ENCODE results near the gene DNAJC6.
"Not testable (repeated sequence)": the region's sequence is repeated elsewhere in the genome, so short reads cannot be mapped to it uniquely, and the experiment has no call there.

The DNAJC6 gene

DNA sequence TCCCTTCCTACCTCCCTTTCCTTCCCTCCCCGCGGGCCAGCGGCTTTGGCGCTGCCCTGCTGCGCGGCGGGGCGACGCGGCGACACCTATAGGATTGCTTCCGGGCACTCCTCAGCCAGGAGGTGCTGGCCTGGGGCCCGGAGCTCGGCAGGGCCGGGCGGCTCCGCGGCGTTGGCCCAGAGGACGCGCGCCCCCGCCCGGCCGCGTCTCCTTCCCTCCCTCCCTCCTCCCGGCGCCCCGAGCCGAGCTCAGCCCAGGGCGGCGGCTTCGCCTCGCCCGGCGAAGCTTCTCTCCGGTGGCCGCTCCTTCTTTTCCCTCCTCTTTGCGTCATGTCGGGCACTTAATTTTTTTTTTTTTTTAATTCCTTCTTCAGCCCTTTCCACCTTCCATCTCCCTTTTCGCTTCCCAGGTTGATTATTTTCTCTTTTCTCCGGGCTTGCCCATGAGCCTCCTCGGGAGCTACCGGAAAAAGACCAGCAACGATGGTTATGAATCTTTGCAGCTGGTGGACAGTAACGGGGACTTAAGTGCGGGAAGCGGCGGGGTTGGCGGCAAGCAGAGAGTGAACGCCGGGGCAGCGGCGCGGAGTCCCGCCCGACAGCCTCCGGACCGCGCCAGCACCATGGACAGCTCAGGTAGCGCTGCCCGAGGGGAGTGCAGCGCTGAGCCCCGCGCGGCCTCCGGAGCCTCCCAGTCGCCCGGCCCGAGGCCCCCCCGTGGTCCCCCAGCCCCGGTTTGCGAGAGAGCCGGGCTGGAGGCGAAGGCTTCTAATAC lies at the start of gene DNAJC6:
TSS of gene DNAJC6 (plus strand) at position 240 of the 774 bp plus-strand sequence. CDS start at position 443, 203 bp downstream.
- peak; percentile 78 for DNase-seq

GRCh38 chr1:65259816-65260215 lies 49.5 kb upstream of the DNAJC6 start:
- no peak for DNase-seq

GRCh38 chr1:65260851-65261473 lies 48.4 kb upstream of the DNAJC6 start:
- no peak for DNase-seq

- no peak for DNase-seq
Measured at GRCh38 chr1:65263286-65263685, 46.1 kb upstream of the DNAJC6 start.

DNA sequence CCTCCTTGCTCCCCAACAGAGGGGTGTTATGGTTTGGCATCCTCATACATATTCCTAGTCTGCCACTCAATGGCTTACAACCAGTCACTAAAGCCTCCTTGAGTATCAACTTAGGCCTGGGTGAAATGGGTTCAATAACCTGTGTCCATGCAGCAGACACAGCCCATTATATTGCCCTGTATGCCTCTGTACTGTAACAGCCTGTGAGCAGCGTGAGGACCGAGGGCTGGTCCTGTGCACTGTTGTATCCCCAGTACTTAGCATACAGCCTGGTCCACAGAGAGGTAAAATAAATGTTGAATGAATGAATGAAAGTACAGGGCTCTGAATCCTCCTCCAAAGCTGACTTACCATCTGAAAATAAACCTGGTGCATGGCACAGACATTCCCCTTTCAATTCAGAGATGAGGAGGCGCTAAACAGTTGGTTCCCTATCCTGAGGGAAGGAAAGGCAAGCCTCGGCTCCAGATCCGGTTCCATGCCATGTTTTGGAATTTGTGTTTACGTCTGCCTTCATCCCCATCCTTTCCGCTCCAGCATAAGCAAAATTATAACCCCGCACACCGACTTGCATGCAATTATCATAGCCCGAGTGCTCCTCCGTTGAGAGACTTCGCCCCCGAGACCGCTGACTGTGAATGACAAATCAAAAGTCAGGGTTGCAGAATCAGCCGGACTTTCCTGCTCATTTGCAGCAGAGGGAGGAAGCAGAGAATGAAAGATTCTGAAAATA lies 45.0 kb upstream of the DNAJC6 start:
- DNase-seq, result peak; percentile 26

- no peak for DNase-seq
Measured at GRCh38 chr1:65265296-65265650, 44.1 kb upstream of the DNAJC6 start.

DNA sequence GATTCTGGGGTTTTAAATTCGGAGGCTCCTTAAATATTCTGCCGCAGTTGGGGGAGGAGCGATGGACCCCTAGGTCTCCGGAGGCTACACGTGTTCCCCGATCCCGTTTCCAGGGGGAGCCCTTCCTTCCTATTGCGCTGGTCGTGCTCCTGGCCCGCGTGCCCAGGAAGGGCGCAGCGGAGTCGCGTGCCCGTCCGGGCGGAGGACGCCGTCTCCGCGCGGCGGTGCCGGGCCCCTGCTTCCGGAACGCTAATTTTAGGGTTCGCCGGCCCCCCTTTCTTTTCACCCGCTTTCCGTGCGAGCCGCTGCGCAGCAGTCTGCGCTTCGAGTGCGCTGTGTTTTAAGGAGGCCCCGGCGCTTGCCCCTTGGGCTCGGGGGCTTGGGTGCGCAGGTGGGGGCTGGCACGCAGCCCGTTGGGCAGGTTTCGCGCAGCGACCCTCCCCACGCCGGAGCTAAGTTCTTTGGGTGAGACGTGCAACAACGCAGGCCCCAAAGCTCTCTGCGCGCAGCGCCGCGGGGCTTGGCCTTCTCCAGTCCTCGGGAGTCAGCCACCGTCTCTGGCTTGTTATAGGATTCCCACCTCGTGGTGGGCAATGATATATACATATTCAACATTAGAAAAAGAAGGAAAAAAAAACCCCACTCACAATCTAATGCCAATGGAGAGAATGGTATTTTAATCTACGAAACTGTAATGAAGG lies 43.5 kb upstream of the DNAJC6 start:
- DNase-seq, result peak; percentile 46

- DNase-seq, result no peak
Measured at GRCh38 chr1:65266476-65266875, 42.9 kb upstream of the DNAJC6 start.

- no peak for DNase-seq
Measured at GRCh38 chr1:65267271-65267670, 42.1 kb upstream of the DNAJC6 start.

GRCh38 chr1:65267683-65268082 lies 41.7 kb upstream of the DNAJC6 start:
- DNase-seq, result no peak

DNA sequence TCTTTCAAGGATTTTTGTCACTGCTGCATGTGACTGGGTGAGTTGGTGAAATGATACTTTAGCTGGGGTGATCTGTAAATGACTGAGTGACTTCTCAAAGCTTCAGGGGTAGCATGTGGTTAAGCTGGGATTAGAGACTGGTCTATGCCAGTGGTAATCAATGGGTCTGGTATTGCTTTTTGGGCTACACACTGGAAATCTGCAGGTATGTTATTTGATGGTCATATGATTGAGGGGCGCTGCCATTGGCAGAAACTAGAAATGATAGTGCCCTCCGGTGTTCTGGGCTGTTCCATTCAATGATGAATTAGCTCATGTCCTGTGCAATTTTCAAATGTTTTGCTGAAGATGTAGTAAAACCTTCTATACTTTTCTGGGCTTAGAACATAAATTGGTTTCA lies 39.7 kb upstream of the DNAJC6 start:
- DNase-seq, result no peak

- no peak for DNase-seq
Measured at GRCh38 chr1:65276197-65276939, 33.0 kb upstream of the DNAJC6 start.

GRCh38 chr1:65277605-65278347 lies 31.6 kb upstream of the DNAJC6 start:
- no peak for DNase-seq

DNA sequence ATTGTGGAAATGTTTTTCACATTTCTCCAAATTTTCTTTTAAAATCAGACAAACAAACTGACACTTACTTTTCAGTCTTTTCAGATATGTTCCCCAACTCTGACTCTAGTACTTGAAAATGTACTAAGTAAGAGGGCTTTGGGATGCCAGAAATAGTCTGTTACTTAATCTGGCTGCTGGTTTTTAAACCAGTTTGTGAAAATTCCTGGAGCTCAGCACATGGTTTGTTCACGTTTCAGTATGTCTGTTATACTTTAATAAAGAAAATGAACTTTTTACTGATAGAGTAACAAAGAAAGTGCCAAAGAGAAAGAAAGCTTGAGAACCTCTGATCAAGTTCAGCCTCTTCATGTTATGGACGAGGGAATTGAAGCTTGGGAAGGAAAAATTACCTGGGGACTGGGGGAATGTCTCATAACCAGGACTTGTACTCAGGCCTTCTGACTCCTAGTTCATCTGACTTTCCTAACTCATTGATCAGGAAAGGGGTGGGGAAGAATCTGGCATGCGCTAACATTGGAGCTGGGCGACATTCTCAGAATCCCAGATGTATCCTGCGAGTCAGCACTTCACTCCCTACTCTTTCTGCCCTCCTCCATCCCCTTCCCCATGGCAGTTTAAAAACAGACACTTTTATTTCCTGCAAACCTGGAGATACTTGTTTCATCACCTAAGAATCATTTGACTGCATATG lies 30.8 kb upstream of the DNAJC6 start:
- no peak for DNase-seq

DNA sequence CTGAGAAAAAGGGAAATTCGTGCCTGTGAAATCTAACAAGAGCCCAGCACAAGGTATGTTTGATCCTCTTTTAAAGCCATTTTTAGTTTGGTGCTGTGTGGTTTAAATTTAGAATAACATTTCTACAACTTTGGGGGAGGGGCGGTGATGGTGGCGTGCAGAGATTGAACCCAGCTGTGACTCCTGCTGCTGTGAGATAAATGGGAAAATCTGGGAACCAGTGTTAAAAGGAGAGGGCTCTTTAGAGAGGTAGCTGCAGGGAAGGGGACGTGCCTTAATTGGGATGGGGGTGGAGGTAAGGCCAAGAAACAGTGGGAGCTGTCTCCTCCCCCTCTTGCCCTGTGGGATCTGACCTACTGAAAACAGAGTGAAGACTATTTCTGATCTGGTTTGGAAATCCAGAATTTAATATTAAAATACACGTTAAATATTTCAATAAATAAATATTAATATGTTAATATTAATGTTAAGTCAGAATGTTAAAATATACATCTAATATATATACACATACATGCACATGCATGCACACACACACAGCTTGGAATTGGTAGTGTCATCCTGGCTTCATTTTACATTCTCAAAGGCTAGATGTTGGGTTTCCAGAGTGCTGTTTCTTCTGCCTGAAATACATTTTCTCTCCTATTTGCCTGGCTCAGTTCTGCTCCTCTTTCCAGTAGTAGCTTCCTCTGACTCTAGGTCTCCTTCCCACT lies 30.1 kb upstream of the DNAJC6 start:
- DNase-seq, result no peak

- DNase-seq, result no peak
Measured at GRCh38 chr1:65281846-65282245, 27.5 kb upstream of the DNAJC6 start.

DNA sequence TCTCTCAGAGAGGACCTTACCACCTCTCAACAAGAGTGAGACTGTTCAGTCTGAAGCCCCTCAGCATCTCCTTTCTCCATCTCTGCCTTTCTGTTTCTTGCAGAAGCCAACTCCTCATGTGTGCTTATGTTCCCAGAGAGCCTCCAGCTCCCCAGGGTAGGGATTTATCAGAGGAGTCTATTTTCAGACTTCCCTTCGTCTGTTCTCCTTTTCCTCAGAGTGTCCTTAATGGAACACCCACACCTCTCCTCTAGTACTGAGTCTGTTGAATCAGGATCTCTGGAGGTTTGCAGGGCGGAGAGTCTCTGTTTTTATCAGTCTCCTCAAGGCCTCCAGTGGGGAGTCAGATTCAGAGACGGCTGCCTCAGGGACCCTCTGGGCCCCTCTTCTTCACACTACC lies 25.1 kb upstream of the DNAJC6 start:
- DNase-seq, result no peak

DNA sequence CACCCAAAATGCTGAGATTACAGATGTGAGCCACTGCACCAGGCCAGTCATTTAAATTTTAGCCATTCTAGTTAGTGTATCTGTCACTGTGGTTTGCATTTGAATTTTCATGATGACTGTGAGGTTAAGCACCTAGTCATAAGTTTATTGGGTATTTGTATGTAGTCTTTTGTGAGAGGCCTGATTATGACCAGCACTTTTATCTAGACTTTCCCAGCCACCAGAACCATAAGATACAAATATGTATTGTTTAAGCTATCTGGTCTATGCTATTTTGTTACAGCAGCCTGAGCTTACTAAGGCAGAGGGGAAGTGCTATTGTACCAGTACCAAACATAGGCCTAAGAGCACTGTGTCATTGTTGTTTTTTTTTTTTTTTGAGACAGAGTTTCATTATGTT lies 19.9 kb upstream of the DNAJC6 start:
- no peak for DNase-seq

GRCh38 chr1:65291818-65292217 lies 17.5 kb upstream of the DNAJC6 start:
- not testable (repeated sequence) for DNase-seq

DNA sequence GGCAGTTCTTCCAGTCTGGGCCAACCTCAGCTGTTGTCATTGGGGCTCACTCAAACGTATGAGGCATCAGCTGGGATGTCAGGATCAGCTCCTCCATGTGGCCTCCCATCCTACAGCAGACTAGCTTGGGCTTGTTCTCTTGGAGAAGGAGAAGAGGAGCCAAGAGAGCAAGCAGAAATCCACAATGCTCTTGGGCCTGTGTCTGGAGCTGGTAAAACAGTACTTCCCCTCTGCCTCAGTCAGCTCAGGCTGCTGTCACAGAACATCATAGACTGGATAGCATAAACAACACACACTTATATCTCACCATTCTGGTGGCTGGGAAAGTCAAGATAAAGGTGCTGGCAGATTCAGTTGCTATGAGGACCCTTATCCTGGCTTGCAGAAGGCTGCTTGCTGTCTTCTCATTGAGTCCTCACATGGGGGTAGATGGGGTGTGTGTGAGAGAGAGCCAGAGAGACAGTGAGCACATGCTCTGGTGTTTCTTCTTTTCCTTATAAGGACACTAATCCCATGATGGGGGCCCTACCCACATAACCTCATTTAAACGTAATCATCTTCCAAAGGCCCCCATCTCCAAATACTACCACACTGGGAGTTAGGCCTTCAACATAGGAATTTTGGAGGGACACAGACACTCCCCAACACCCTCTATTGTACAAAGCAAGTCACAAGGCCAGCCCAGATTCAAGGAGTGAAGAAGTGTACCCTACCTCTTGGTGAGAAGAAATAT lies 16.3 kb upstream of the DNAJC6 start:
- DNase-seq, result no peak

Measured in NCI-H345 (cell line).